GM11168 (cell line): Measurements from ENCODE around the gene ILK.

Experiments
- in situ Hi-C: fragments of 300-500 bp; cut with MboI; formaldehyde crosslinking; loops from one replicate; pipeline ENCODE4 v1.12.0; 2022; ENCODE audit warnings: low sequenced_read_pairs; ENCODE audit not compliant: unreplicated experiment

The ILK gene

GRCh38 chr11:6617315-6617781 lies 13.8 kb downstream of the ILK start:
- in situ Hi-C loops = no loop called here

DNA sequence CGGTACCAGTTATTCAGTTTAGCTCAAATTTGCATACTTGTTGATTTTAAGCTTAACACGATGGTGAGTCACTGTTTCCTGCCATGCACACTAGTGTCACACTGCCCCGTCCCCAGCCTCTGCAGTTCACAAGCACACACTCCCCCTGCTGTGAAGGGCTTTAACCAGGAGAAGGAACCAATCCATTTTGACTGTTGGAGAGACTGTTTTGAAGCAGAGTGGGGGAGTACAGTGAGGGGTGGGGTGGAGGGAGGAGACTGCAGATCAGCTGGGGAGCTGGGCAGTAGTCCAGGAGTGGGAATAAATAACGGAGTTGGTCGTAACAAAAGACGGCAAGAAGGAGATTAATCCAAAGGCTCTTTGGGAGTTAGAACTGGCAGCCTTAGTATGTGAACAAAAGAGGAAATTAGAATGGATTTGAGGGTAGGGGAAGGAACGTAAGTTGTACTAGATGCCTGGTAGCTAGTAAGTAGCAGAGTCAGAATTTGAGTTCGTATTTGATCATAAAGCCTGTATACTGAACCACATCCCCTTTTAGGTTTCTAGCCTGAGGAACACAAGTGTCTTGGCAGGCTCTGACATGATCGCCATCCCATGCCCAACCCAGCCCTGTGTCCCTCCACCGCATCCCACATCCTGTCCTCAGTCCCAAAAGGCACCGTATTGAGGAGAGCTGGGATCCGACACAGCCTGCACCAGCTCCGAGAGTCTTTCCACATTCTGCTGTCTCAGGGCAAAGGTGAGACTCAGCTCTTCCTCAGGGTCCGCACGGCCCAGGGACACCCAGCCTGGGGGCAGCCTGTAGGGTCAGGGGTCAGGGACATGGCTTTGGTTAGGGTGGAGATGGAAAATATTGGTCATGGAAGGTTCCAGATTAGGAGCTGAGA lies 14.8 kb downstream of the ILK start:
- in situ Hi-C loops = no loop called here

GRCh38 chr11:6619004-6619745 lies 15.6 kb downstream of the ILK start, which contains the start of gene TPP1:
TSS of gene TPP1 (minus strand) at chr11:6619422. CDS start at chr11:6619400, 22 bp downstream.
- in situ Hi-C loops = no loop called here

DNA sequence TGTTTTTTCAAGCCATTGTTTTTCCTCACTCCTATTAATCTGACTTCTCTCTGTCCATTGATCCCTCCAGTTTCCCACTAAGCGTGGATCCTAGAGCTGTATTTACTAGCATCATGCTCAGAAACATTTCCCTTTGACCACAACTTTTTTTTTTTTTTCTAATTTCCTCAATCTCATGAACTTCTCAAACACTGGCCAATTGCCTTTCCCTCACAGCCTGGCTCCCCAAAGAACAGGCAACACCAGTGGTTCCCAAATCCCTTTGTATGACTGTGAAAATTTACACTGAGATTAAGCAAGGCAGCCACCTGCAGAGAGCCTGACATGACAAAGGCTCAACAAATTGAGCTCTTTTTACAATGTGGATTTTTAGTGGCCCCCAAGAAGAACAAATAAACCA lies 17.1 kb downstream of the ILK start:
- in situ Hi-C loops = no loop called here

DNA sequence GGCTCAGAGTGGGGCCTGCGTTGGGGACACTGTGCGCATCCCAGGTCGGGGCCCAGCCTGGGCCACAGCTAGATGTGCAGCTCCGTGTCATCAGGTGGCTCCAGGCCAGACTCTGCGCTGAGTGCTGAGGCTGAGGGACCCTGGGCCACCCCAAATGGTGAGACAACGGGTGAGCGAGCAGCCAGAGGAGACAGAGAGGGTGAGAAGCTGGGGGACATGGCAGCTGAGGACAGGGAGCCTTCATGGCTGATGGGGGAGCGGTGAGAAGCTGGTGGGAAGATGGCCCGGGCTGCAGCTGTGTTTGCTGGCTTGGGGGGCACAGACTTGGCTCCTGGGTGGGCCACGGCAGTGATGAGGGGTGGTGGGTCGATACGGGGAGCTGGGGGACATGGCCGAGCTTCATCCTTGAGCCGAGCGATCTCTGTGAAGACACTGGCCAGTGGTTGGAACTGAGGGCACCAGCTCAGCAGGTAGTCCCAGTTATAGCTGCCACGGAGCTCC lies 18.2 kb downstream of the ILK start:
- in situ Hi-C loops = no loop called here

GRCh38 chr11:6622261-6623171 lies 18.9 kb downstream of the ILK start:
- in situ Hi-C loops = no loop called here

- in situ Hi-C loops = no loop called here
Measured at GRCh38 chr11:6623391-6624363, 20.1 kb downstream of the ILK start.

GRCh38 chr11:6625156-6625831 lies 21.7 kb downstream of the ILK start:
- in situ Hi-C loops = no loop called here

- in situ Hi-C loops = no loop called here
Measured at GRCh38 chr11:6625832-6626420, 22.4 kb downstream of the ILK start.

DNA sequence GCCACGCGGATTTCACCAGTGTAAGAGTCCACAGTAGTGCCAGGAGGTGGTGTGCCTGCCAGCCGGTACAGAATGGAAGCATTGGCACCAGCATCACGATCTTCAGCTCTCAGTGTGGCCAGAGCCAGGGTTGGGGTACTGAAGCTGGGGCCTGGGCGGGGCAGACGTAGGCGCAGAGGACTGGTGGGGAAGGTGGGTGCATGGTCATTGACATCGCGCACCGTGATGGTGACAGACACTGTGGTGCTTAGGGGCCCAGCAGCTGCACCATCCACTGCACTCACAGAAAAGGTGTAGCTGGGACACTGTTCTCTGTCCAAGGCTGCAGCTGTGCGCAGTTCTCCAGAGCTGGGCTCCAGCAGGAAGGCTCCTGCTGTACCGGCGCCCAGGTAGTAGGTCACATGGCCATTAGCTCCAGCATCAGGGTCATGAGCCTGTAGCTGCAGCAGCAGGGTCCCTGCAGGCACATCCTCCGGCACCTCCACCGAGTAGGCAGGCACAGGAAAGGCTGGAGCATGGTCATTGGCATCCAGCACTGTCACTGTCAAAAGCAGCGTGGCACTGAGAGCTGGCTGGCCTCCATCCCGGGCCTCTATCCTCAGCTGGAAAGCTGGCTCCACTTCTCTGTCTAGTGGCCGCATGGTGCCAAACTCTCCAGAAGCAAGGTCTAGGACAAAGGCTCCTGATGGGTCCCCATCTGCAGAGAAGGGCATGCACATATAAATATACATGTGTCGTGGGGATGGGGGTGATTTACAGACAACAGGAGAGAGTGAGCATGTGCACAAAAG lies 23.6 kb downstream of the ILK start:
- in situ Hi-C loops = no loop called here

DNA sequence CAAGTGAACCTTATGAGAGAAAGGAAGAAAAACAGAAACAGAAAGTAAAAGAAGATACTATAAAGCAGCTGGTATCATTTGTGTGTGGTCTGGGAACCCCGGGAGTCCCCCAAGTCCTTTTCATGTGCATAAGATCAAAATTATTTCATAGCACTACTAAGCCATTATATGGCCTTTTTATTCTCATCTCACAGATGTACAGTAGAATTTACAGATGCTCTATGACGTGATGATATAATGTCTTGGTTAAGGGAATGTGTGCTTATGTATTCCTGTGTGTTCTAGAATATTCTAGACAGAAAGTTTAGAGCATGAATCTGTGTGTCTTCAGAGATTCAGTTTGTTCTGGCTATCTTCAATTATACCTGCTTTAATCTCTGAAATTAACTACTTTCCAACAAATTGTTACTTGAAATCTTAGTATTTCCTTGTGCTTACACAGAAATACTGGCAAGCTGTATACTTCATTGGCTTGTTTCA lies 24.2 kb downstream of the ILK start:
- in situ Hi-C loops = no loop called here

- in situ Hi-C loops = no loop called here
Measured at GRCh38 chr11:6628526-6628925, 25.0 kb downstream of the ILK start.

GRCh38 chr11:6629573-6629891 lies 26.0 kb downstream of the ILK start:
- in situ Hi-C loops = no loop called here

GRCh38 chr11:6629892-6630631 lies 26.5 kb downstream of the ILK start:
- in situ Hi-C loops = no loop called here

DNA sequence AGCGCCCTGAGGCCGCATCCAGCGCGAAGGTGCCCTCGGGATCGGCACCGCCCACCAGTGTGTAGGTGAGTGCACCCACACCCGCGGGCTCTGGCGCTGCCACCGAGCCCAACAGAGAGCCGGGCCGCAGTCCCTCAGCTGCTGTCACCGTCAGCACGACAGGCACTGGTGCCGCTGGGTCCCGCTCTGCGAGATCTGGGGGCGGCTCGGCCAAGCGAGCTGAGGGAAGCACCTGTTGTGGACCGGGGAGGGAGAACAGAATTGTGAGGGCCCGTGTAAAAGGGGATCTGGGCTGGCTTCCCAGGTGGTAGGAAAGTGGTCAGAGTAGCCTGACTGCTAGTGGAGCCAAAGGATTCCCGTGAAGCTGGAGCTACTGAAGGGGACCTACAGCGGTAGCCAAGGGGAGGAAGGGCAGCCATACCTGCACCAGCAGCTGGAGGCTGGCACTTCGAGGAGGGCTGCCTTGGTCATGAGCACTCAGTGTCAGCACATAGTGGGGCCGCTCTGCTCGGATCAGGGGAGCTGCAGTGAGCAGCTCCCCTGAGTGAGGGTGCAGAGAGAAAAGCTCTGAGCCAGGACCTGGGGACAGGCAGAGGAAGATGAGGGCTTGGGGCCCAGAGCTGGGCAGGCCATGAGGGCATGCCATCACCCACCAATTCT lies 27.2 kb downstream of the ILK start:
- in situ Hi-C loops = no loop called here

DNA sequence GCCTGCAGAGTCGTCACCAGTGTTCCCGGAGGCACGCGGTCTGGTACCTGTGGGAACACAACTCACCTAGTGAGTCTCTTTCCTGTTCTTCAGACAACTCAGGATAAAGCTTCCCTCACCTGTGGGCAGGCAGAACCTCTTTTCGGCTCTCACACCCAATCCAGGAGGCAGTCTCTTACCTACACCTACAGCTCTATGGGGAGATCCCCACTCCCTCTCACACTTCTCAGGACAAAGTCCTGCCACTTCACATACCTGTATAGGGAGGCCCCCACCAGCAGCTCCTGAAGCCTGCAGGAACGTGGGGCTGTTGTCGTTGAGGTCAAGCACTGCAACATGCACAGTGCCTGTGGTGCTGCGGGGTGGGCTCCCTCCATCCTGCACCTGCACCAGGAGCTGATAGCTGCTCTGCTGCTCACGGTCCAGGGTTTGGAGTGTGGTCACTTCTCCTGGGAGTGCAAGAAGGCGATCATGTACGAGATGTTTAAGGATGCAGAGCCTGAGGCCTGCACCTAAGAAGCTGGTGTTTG lies 27.9 kb downstream of the ILK start:
- in situ Hi-C loops = no loop called here
